Sigmoid colon (tissue), 7 donors: ENCODE measurements around the gene PSG2. TPM values are rescaled to one million over a fixed set of nuclear protein-coding genes. Genes with fewer than 3 reads are reported as not detected.
"Not testable (repeated sequence)": the region's sequence is repeated elsewhere in the genome, so short reads cannot be mapped to it uniquely, and the experiment has no call there.

Source experiments
- DNase-seq: peaks from one replicate; pipeline ENCODE4 v3.0.0-alpha.2; 2019
- H3K27ac ChIP-seq, 4 donors: fragments of 200-600 bp; sonication (generic); one replicate each; pipeline ENCODE4 v1.5.1; 2016 to 2019; ENCODE audit warnings: mild to moderate bottlenecking in 1 of 4
- H3K27me3 ChIP-seq, 3 donors: fragments of 200-600 bp; sonication (generic); one replicate each; pipeline ENCODE4 v1.5.1; 2019; ENCODE audit warnings: mild to moderate bottlenecking in 1 of 3
- H3K36me3 ChIP-seq, 4 donors: fragments of 200-600 bp; sonication (generic); one replicate each; pipeline ENCODE4 v1.5.1; 2016 to 2019
- H3K4me1 ChIP-seq, 4 donors: fragments of 200-600 bp; sonication (generic); one replicate each; pipeline ENCODE4 v1.5.1; 2017 to 2019
- H3K4me3 ChIP-seq, 4 donors: fragments of 200-600 bp; sonication (generic); one replicate each; pipeline ENCODE4 v1.5.1; 2017 to 2019; ENCODE audit warnings: mild to moderate bottlenecking in 2 of 4, moderate library complexity in 1 of 4
- H3K9me3 ChIP-seq, 4 donors: fragments of 200-600 bp in 3 of 4; sonication (generic) in 3 of 4; one replicate each; pipeline versions ENCODE4 v1.5.1 to v1.6.1; 2013 to 2019
- CTCF ChIP-seq, 4 experiments: fragments of 450-650 bp in 3 of 4; fragments of 200-600 bp in 1 of 4; IDR thresholded peaks; one replicate each; pipeline ENCODE4 v1.5.1; 2016 to 2019; ENCODE audit warnings: antibody characterized with exemption in 4 of 4, mild to moderate bottlenecking in 3 of 4, moderate library complexity in 2 of 4
- EP300 ChIP-seq, 4 donors: sonication (generic); formaldehyde crosslinking; IDR thresholded peaks; one replicate each; pipeline ENCODE4 v1.6.1; 2017; ENCODE audit warnings: antibody characterized with exemption in 4 of 4
- POLR2A ChIP-seq, 2 donors: fragments of 450-650 bp; IDR thresholded peaks; one replicate each; pipeline ENCODE4 v1.6.1; 2016; ENCODE audit warnings: antibody characterized with exemption in 2 of 2, mild to moderate bottlenecking in 2 of 2, moderate library complexity in 2 of 2
- POLR2AphosphoS5 ChIP-seq, 4 donors: sonication (generic); formaldehyde crosslinking; IDR thresholded peaks; one replicate each; pipeline ENCODE4 v1.6.1; 2017; ENCODE audit warnings: antibody characterized with exemption in 4 of 4
- WGBS, 2 donors: extraction: QIAGEN DNeasy Blood & Tissue Kit; methylation state at CpG; one replicate each; pipeline ENCODE4 v1.1.7; 2013; 5-methylcytosine and 5-hydroxymethylcytosine counted together
- intact Hi-C: fragments of 100-400 bp; cut with DNase I; formaldehyde crosslinking; loops from one replicate; pipeline ENCODE4 v1.15.1; 2023
- polyA plus RNA-seq, 3 donors: library from polyadenylated mRNA; stranded (reverse); fragments of 200-250 nt; gene quantifications; one replicate each; pipeline ENCODE4 v1.2.3, GENCODE V29; 2013
- total RNA-seq, 4 donors: library from RNA; depleted of rRNA; stranded (reverse); fragments of >200 nt; gene quantifications; one replicate each; pipeline ENCODE4 v1.1.0, GENCODE V29; 2016
- donor health status: healthy with polysubstance abuse.
- donor health status: Bipolar disorder and iron deficiency.
- donor health status: healthy.

Gene PSG2
- total RNA-seq, result not detected
- not detected for polyA plus RNA-seq

- WGBS, 2 donors, result 66 to 68% methylated on average over 2 of the region's 2 CpGs
- H3K4me3 ChIP-seq, H3K27me3 ChIP-seq, H3K36me3 ChIP-seq, H3K9me3 ChIP-seq, H3K4me1 ChIP-seq, H3K27ac ChIP-seq, DNase-seq: not testable (repeated sequence)
- intact Hi-C loops, result loop anchor here (10.0 kb wide), 1 partner anchor 148 kb away; the partner anchor contains the start of gene PSG7
These were observed at the start of gene PSG2 for GRCh38 chr19:43082601-43083000. Gene PSG2, minus strand, starts transcription at chr19:43082701. Its CDS starts 132 bp downstream, at chr19:43082569.

GRCh38 chr19:43131281-43131842, 48.9 kb upstream of the PSG2 start:
- DNase-seq, H3K36me3 ChIP-seq, intact Hi-C loops, H3K27me3 ChIP-seq, H3K9me3 ChIP-seq, H3K27ac ChIP-seq, H3K4me3 ChIP-seq: not testable (repeated sequence)
- 33 to 58% methylated on average over 8 of the region's 8 CpGs for WGBS, 2 donors
- H3K4me1 ChIP-seq, result peaks cover 0 to 11% (median 5%) of the 10 kb centered on the region in 4 donors

GRCh38 chr19:43129197-43129596, 46.7 kb upstream of the PSG2 start:
- H3K27me3 ChIP-seq, H3K9me3 ChIP-seq, DNase-seq, H3K4me3 ChIP-seq, H3K36me3 ChIP-seq, intact Hi-C loops, H3K27ac ChIP-seq: not testable (repeated sequence)
- peaks cover 0 to 11% (median 5%) of the 10 kb centered on the region in 4 donors for H3K4me1 ChIP-seq
- WGBS, 2 donors, result 81 to 86% methylated on average over 7 of the region's 7 CpGs

GRCh38 chr19:43127336-43127735, 44.8 kb upstream of the PSG2 start:
- H3K4me1 ChIP-seq, result peaks cover 0 to 11% (median 5%) of the 10 kb centered on the region in 4 donors
- H3K36me3 ChIP-seq, DNase-seq, H3K27me3 ChIP-seq, H3K9me3 ChIP-seq, H3K27ac ChIP-seq, H3K4me3 ChIP-seq, intact Hi-C loops: not testable (repeated sequence)
- WGBS, 2 donors, result 60 to 69% methylated on average over 3 of the region's 3 CpGs

GRCh38 chr19:43126720-43127119, 44.2 kb upstream of the PSG2 start:
- no peak for DNase-seq
- Histone ChIP-seq H3K36me3 (no peaks in the 10 kb centered on the region), H3K4me3 (no peak overlapping the region), H3K4me1 (peaks cover 0 to 11% (median 5%) of the 10 kb centered on the region in 4 donors), H3K9me3 (no peaks in the 10 kb centered on the region), H3K27ac (no peak overlapping the region), H3K27me3 (no peaks in the 10 kb centered on the region)
- intact Hi-C loops, result no loop called here
- TF ChIP-seq POLR2A (IDR thresholded peaks at IDR 0.05) (no peak), CTCF (IDR thresholded peaks at IDR 0.05) (no peak), POLR2AphosphoS5 (IDR thresholded peaks at IDR 0.05) (no peak), EP300 (IDR thresholded peaks at IDR 0.05) (no peak)
- WGBS, 2 donors, result 76 to 86% methylated on average over 4 of the region's 4 CpGs

GRCh38 chr19:43124360-43124759, 41.9 kb upstream of the PSG2 start:
- 74 to 80% methylated on average over 2 of the region's 2 CpGs for WGBS, 2 donors
- no peak overlapping the region for H3K4me3 ChIP-seq

GRCh38 chr19:43120433-43121026, 38.0 kb upstream of the PSG2 start:
- intact Hi-C loops, H3K27me3 ChIP-seq, H3K36me3 ChIP-seq, H3K9me3 ChIP-seq, H3K27ac ChIP-seq, DNase-seq, H3K4me3 ChIP-seq: not testable (repeated sequence)
- H3K4me1 ChIP-seq, result peaks cover 0 to 15% (median 3%) of the 10 kb centered on the region in 4 donors
- 79 to 86% methylated on average over 11 of the region's 11 CpGs for WGBS, 2 donors

More at GRCh38 chr19:43124360-43124759, 41.9 kb upstream of the PSG2 start:
- intact Hi-C loops, result no loop called here
- no peaks in the 10 kb centered on the region for H3K27me3 ChIP-seq
- peaks cover 0 to 17% (median 8%) of the 10 kb centered on the region in 4 donors for H3K4me1 ChIP-seq
- no peak overlapping the region for H3K27ac ChIP-seq
- no peaks in the 10 kb centered on the region for H3K9me3 ChIP-seq
- no peaks in the 10 kb centered on the region for H3K36me3 ChIP-seq
- TF ChIP-seq POLR2AphosphoS5 (IDR thresholded peaks at IDR 0.05) (no peak), POLR2A (IDR thresholded peaks at IDR 0.05) (no peak), EP300 (IDR thresholded peaks at IDR 0.05) (no peak), CTCF (IDR thresholded peaks at IDR 0.05) (no peak)
- DNase-seq, result no peak

GRCh38 chr19:43119526-43119925, 37.0 kb upstream of the PSG2 start:
- H3K27ac ChIP-seq, H3K4me3 ChIP-seq, H3K36me3 ChIP-seq, intact Hi-C loops, DNase-seq, H3K27me3 ChIP-seq, H3K9me3 ChIP-seq: not testable (repeated sequence)
- H3K4me1 ChIP-seq, result peaks cover 0 to 15% (median 3%) of the 10 kb centered on the region in 4 donors
- 67 to 79% methylated on average over 3 of the region's 3 CpGs for WGBS, 2 donors

GRCh38 chr19:43116421-43116820, 33.9 kb upstream of the PSG2 start:
- WGBS, 2 donors, result 81 to 87% methylated on average over 3 of the region's 3 CpGs
- H3K36me3 ChIP-seq, DNase-seq, H3K27ac ChIP-seq, H3K4me3 ChIP-seq, intact Hi-C loops, H3K9me3 ChIP-seq, H3K27me3 ChIP-seq: not testable (repeated sequence)
- peaks cover 0 to 15% (median 3%) of the 10 kb centered on the region in 4 donors for H3K4me1 ChIP-seq

- H3K9me3 ChIP-seq, H3K27ac ChIP-seq, H3K36me3 ChIP-seq, H3K4me3 ChIP-seq, H3K27me3 ChIP-seq, DNase-seq, intact Hi-C loops: not testable (repeated sequence)
- WGBS, 2 donors, result 40 to 49% methylated on average over 1 of the region's 1 CpG
- H3K4me1 ChIP-seq, result peaks cover 0 to 12% (median 1%) of the 10 kb centered on the region in 4 donors
These were observed 33.0 kb upstream of the PSG2 start for GRCh38 chr19:43115548-43115947.
